NCI-H2196 treated with DMSO at 0.1 percent for 48 hours (cell line): Measurements from ENCODE around the gene ZNF616.

Experiments
- DNase-seq: peaks from one replicate; lab custom pipeline; 2025; ENCODE audit not compliant: unreplicated experiment; lab: John Stamatoyannopoulos, UW

ZNF616 gene

GRCh38 chr19:52139252-52140031 is at the start of gene ZNF616:
Gene ZNF616, minus strand, starts transcription at chr19:52139938. Its CDS starts 9,426 bp downstream, at chr19:52130512.
- peak; percentile 72 for DNase-seq

GRCh38 chr19:52188822-52189734 is 49.3 kb upstream of the ZNF616 start:
- peak; percentile 40 for DNase-seq

GRCh38 chr19:52187407-52187806 is 47.7 kb upstream of the ZNF616 start:
- DNase-seq = no peak

GRCh38 chr19:52176574-52176973 is 36.8 kb upstream of the ZNF616 start:
- no peak for DNase-seq

- DNase-seq = no peak
Measured at GRCh38 chr19:52172347-52172746, 32.6 kb upstream of the ZNF616 start.

GRCh38 chr19:52171321-52172169 is 31.8 kb upstream of the ZNF616 start, which contains the start of gene ZNF836:
Gene ZNF836, minus strand, starts transcription at chr19:52171621. Its CDS starts 3,549 bp downstream, at chr19:52168072.
- DNase-seq = peak; percentile 45

GRCh38 chr19:52170863-52171320 is 31.2 kb upstream of the ZNF616 start:
- peak; percentile 2 for DNase-seq

GRCh38 chr19:52170304-52170703 is 30.6 kb upstream of the ZNF616 start:
- DNase-seq = no peak

- DNase-seq = no peak
Measured at GRCh38 chr19:52155596-52156359, 16.0 kb upstream of the ZNF616 start.

GRCh38 chr19:52148256-52148655 is 8.5 kb upstream of the ZNF616 start:
- no peak for DNase-seq

GRCh38 chr19:52142001-52142595 is 2.4 kb upstream of the ZNF616 start:
- no peak for DNase-seq

- no peak for DNase-seq
Measured at GRCh38 chr19:52141203-52141602, 1.5 kb upstream of the ZNF616 start.

- peak; percentile 88 for DNase-seq
Measured at GRCh38 chr19:52140032-52140710, 433 bp upstream of the ZNF616 start.

- DNase-seq = no peak
Measured at GRCh38 chr19:52138983-52139251, 821 bp downstream of the ZNF616 start.

GRCh38 chr19:52138278-52138982 is 1.3 kb downstream of the ZNF616 start:
- peak; percentile 7 for DNase-seq

- DNase-seq = no peak
Measured at GRCh38 chr19:52120286-52120685, 19.5 kb downstream of the ZNF616 start.

- no peak for DNase-seq
Measured at GRCh38 chr19:52115526-52116053, 24.1 kb downstream of the ZNF616 start.

- no peak for DNase-seq
Measured at GRCh38 chr19:52114691-52115090, 25.0 kb downstream of the ZNF616 start.
